ENCODE data around the gene ZNF649.

DNA sequence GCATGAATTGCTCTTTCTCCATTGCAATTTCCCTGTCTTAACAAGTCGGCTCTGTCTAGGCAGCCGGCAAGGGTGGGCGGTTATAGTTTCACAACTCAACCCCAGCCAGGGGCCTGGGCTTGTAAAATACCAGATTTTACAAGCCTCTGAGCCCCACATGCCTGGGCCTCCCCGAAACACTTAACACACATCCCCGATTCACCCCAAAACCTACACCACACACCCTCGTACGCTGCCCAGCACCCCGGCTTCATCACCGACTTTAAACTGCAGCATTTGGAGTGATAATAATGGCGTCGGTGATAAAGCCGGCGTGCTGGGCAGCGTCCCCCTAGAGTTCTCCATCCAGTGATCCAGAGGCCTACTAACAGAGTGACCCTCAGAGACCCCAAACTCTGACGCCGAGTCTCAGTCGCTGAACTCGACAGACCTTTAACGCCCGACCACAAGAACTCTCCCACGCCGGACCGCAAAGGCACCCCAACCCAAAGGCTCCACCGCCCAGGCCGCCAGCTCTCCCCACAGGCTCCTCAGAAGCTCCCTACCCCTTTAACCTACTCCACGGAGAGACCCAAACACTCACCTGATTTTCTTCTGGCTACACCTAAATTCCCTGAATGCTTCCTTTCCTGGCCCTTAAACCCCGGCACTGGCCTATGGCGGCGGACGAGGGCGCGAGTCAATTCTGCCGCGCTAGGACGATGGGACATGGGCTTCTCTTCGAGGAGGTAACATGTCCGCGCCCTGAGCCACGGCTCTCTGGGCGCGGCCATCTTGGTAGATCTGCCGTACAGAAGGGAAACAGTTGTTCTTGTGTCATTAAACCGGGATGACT, at the start of gene ZNF649:
- TF ChIP-seq SIN3A (IDR thresholded peaks at IDR 0.05; ENCODE audit: borderline replicate concordance, insufficient read depth, low read length) (no peak; the same call in 1 of the 2 replicates), POLR2AphosphoS5 (IDR thresholded peaks at IDR 0.05; ENCODE audit: low read depth, low read length) (peak; percentile 74; the same call in 1 of the 2 replicates)
- TF ChIP-seq, protein P1, sequence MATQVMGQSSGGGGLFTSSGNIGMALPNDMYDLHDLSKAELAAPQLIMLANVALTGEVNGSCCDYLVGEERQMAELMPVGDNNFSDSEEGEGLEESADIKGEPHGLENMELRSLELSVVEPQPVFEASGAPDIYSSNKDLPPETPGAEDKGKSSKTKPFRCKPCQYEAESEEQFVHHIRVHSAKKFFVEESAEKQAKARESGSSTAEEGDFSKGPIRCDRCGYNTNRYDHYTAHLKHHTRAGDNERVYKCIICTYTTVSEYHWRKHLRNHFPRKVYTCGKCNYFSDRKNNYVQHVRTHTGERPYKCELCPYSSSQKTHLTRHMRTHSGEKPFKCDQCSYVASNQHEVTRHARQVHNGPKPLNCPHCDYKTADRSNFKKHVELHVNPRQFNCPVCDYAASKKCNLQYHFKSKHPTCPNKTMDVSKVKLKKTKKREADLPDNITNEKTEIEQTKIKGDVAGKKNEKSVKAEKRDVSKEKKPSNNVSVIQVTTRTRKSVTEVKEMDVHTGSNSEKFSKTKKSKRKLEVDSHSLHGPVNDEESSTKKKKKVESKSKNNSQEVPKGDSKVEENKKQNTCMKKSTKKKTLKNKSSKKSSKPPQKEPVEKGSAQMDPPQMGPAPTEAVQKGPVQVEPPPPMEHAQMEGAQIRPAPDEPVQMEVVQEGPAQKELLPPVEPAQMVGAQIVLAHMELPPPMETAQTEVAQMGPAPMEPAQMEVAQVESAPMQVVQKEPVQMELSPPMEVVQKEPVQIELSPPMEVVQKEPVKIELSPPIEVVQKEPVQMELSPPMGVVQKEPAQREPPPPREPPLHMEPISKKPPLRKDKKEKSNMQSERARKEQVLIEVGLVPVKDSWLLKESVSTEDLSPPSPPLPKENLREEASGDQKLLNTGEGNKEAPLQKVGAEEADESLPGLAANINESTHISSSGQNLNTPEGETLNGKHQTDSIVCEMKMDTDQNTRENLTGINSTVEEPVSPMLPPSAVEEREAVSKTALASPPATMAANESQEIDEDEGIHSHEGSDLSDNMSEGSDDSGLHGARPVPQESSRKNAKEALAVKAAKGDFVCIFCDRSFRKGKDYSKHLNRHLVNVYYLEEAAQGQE (IDR thresholded peaks at IDR 0.05; ENCODE audit: insufficient read depth in 1 of 2, low read depth in 2 of 2, low read length in 2 of 2), result no peak
